ENCODE results near the gene XAGE5. TPM values are rescaled to one million over a fixed set of nuclear protein-coding genes. Genes with fewer than 3 reads are reported as not detected.
"Not testable (repeated sequence)": the region's sequence is repeated elsewhere in the genome, so short reads cannot be mapped to it uniquely, and the experiment has no call there.

The XAGE5 gene
- total and polyA plus RNA-seq, 9 donors: not detected

DNA sequence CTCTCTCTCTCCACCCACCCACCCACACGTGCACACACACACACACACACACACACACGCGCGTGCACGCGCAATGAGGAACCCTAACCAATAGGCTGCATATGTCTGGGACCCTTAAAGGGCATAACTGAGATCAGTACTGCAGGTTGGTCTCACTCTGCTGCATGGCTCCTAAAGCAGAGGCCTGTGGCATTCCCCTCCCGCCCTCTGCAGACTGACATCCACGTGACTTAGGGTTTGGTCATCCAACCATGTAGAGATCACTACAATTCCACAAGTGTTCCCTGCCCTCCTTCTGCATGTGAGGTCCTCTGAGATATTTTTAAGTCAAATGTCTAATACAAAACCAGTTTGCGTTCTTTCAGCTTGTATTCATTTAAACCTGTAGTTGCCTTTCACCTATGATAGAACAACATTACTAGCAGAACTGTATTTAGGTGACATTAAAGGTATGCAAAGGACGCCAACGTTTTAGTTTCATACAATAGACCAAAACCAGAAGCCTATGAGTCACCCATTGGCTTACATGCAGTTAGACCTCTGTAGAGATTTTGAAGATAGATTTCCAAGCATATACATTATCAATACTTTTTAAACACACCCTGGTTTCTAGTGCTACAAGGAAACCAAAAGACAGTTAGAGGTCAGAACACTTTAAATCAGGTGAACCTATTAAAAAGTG, 10.1 kb downstream of the XAGE5 start:
- Histone ChIP-seq H3K9me3 (no peaks in the 10 kb centered on the region), H3K36me3 (no peaks in the 10 kb centered on the region), H3K27ac (no peak overlapping the region), H3K4me3 (no peak overlapping the region), H3K4me1 (ENCODE audit: insufficient read depth) (no peaks in the 10 kb centered on the region), H3K27me3 (no peaks in the 10 kb centered on the region)
- WGBS, 3 donors: 70 to 75% (median 70%) methylated on average over 11 of the region's 11 CpGs
- intact Hi-C loops (cut with DNase I): no loop called here
- no peak for DNase-seq
- TF ChIP-seq POLR2A (IDR thresholded peaks at IDR 0.05) (no peak), EP300 (IDR thresholded peaks at IDR 0.05) (no peak)
- TF ChIP-seq, protein P1, sequence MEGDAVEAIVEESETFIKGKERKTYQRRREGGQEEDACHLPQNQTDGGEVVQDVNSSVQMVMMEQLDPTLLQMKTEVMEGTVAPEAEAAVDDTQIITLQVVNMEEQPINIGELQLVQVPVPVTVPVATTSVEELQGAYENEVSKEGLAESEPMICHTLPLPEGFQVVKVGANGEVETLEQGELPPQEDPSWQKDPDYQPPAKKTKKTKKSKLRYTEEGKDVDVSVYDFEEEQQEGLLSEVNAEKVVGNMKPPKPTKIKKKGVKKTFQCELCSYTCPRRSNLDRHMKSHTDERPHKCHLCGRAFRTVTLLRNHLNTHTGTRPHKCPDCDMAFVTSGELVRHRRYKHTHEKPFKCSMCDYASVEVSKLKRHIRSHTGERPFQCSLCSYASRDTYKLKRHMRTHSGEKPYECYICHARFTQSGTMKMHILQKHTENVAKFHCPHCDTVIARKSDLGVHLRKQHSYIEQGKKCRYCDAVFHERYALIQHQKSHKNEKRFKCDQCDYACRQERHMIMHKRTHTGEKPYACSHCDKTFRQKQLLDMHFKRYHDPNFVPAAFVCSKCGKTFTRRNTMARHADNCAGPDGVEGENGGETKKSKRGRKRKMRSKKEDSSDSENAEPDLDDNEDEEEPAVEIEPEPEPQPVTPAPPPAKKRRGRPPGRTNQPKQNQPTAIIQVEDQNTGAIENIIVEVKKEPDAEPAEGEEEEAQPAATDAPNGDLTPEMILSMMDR (IDR thresholded peaks at IDR 0.05): no peak

DNA sequence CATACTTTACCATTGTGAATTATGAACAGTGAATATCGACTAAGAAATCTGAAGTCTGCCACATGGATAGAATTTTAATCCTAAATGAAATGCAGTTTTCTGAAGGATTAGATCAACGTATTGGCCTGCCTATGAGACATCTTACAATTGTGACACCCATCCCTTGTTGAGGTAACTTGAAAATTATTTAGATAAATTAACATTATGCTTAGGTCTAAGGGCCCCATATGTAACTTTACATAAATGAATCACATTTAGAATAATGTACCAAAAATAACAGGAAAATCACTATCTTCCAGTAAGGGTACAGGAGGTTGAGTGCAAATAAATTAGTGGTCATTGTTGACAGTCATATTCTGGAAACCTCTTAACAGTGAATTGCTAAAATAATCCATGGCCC, 13.5 kb downstream of the XAGE5 start:
- no peaks in the 10 kb centered on the region for H3K4me1 ChIP-seq (ENCODE audit: insufficient read depth)
- no peak overlapping the region for H3K27ac ChIP-seq
- no peak for TF ChIP-seq EP300 (IDR thresholded peaks at IDR 0.05)
- no peak for TF ChIP-seq POLR2A (IDR thresholded peaks at IDR 0.05)
- TF ChIP-seq, protein P1 (IDR thresholded peaks at IDR 0.05): no peak
- no peak overlapping the region for H3K4me3 ChIP-seq
- no peaks in the 10 kb centered on the region for H3K36me3 ChIP-seq
- no peak for DNase-seq
- WGBS, 3 donors: 49 to 62% (median 60%) methylated on average over 2 of the region's 2 CpGs
- no peaks in the 10 kb centered on the region for H3K9me3 ChIP-seq
- intact Hi-C loops (cut with DNase I): no loop called here
- H3K27me3 ChIP-seq: no peaks in the 10 kb centered on the region

DNA sequence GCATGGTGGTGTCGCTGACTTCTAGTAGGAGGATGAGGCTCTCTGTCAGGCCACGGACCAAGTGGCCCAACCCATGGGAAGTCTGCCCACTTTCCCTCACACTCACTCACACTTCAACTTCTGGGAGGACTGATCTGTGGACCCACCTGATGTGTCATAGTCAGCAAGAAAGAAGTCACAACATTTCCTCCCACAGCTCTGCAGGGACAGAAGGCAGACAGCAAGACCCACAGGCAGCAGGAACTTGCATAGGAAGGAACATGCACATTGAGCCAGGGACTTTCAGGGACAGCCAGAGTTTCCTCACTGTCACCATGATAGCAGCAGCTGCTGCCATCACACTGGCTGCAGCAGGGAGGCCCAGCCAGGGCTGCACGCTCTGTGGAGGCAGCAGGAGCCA, 19.5 kb downstream of the XAGE5 start:
- 36 to 45% (median 42%) methylated on average over 3 of the region's 3 CpGs for WGBS, 3 donors
- Histone ChIP-seq H3K4me1 (ENCODE audit: insufficient read depth) (no peaks in the 10 kb centered on the region), H3K27me3 (no peaks in the 10 kb centered on the region), H3K9me3 (no peaks in the 10 kb centered on the region), H3K36me3 (no peaks in the 10 kb centered on the region), H3K27ac (no peak overlapping the region), H3K4me3 (no peak overlapping the region)
- TF ChIP-seq, protein P1 (IDR thresholded peaks at IDR 0.05): no peak
- TF ChIP-seq EP300 (IDR thresholded peaks at IDR 0.05): no peak
- TF ChIP-seq POLR2A (IDR thresholded peaks at IDR 0.05): no peak
- intact Hi-C loops (cut with DNase I): no loop called here
- no peak for DNase-seq

GRCh38 chrX:52839137-52839536, 28.1 kb downstream of the XAGE5 start:
- H3K4me3 ChIP-seq: no peak overlapping the region
- no peak for DNase-seq
- H3K4me1 ChIP-seq (ENCODE audit: insufficient read depth): no peaks in the 10 kb centered on the region
- no peaks in the 10 kb centered on the region for H3K27me3 ChIP-seq
- no peaks in the 10 kb centered on the region for H3K36me3 ChIP-seq
- TF ChIP-seq EP300 (IDR thresholded peaks at IDR 0.05): no peak
- TF ChIP-seq POLR2A (IDR thresholded peaks at IDR 0.05): no peak
- TF ChIP-seq, protein P1 (IDR thresholded peaks at IDR 0.05): no peak
- WGBS, 3 donors: 63 to 77% (median 68%) methylated on average over 2 of the region's 2 CpGs
- H3K9me3 ChIP-seq: no peaks in the 10 kb centered on the region
- intact Hi-C loops (cut with DNase I): no loop called here
- no peak overlapping the region for H3K27ac ChIP-seq

DNA sequence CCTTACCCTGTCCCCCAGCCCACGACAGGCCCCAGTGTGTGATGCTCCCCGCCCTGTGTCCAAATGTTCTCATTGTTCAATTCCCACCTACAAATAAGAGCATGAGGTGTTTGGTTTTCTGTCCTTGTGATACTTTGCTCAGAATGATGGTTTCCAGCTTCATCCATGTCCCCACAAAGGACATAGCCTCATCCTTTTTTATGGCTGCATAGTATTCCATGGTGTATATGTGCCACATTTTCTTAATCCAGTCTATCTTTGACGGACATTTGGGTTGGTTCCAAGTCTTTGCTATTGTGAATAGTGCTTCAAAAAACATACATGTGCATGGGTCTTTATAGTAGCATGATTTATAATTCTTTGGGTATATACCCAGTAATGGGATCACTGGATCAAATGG, 32.5 kb downstream of the XAGE5 start:
- H3K4me3 ChIP-seq; DNase-seq; intact Hi-C loops (cut with DNase I); H3K27me3 ChIP-seq; H3K4me1 ChIP-seq (ENCODE audit: insufficient read depth); H3K9me3 ChIP-seq; H3K27ac ChIP-seq; H3K36me3 ChIP-seq: not testable (repeated sequence)
- WGBS, 3 donors: 73 to 78% (median 75%) methylated on average over 3 of the region's 3 CpGs

All from ovary (tissue), 9 donors.